GM13977 (cell line): ENCODE measurements around the gene LUZP2.

Source experiments
- DNase-seq: peaks from one replicate; pipeline ENCODE4 v3.0.0; 2012; ENCODE audit warnings: low spot score
- in situ Hi-C: fragments of 300-500 bp; cut with MboI; formaldehyde crosslinking; loops from one replicate; pipeline ENCODE4 v1.12.0; 2022; ENCODE audit warnings: low sequenced_read_pairs, low pct_unique_long_range_greater_than_20kb, mixed read lengths, inconsistent platforms; ENCODE audit not compliant: unreplicated experiment
- TF ChIP-seq, protein P1 (sequence below): IDR thresholded peaks from 2 replicates; pipeline ENCODE4 v1.5.1; 2012; ENCODE audit warnings: mild to moderate bottlenecking, control low read depth; ENCODE audit not compliant: insufficient read depth; ENCODE audit errors: extremely low read depth, missing control alignments

Gene LUZP2

DNA sequence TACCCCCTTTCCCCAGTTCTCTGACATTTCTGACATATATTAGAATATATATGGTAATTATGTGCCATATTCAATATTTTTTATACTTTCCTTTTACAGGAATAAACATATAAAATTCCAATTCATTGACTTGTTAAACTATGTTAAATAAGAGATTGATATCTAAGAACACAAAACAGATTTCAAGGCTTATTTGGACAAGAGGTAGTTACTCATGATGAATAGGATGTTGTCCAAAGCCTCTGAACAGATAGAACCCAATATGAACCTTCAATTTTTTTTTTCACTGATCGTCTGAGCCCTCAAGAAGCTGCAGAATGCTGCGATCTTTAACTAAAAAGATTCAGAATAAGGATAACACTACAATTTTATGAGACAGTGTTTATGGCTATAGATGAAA is 340.3 kb downstream of the LUZP2 start:
- in situ Hi-C loops = no loop called here
- TF ChIP-seq, protein P1, sequence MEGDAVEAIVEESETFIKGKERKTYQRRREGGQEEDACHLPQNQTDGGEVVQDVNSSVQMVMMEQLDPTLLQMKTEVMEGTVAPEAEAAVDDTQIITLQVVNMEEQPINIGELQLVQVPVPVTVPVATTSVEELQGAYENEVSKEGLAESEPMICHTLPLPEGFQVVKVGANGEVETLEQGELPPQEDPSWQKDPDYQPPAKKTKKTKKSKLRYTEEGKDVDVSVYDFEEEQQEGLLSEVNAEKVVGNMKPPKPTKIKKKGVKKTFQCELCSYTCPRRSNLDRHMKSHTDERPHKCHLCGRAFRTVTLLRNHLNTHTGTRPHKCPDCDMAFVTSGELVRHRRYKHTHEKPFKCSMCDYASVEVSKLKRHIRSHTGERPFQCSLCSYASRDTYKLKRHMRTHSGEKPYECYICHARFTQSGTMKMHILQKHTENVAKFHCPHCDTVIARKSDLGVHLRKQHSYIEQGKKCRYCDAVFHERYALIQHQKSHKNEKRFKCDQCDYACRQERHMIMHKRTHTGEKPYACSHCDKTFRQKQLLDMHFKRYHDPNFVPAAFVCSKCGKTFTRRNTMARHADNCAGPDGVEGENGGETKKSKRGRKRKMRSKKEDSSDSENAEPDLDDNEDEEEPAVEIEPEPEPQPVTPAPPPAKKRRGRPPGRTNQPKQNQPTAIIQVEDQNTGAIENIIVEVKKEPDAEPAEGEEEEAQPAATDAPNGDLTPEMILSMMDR = no peak
- no peak for DNase-seq

DNA sequence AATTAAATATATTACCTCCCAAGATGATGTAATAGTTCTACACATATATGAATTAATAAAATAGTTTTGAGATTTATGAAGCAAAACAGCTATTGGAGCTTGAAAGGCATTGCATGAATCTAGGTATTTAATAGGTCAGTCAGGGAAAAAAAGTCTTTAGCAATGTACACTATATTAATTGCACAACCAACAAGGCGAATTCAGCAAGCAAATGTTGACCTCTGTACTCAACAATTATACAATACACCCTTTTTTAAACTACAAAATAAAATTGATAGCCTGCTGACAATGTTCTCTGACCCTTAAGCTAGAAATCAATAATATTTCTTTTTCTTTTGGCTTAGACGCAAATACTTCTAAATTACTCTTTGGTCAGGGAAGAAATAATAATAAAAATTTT is 345.5 kb downstream of the LUZP2 start:
- no peak for DNase-seq
- TF ChIP-seq, protein P1 = no peak
- in situ Hi-C loops = no loop called here

DNA sequence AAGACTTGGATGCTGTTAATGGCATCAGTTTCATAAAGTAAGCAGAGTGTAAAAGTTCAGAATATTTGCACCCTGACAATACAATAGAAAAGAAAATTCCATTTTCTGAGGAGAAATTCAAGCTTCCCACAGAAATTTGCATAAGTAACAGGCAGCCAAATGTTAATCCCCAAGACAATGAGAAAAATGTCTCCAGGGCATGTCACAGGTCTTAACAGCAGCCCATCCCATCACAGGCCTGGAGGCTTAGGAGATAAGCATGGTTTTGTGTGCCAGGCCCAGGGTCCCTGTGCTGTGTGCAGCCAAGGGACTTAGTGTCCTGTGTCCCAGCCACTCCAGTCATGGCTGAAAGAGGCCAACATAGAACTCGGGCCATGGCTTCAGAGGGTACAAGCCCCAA is 347.6 kb downstream of the LUZP2 start:
- in situ Hi-C loops = no loop called here
- TF ChIP-seq, protein P1 = no peak
- DNase-seq = no peak

DNA sequence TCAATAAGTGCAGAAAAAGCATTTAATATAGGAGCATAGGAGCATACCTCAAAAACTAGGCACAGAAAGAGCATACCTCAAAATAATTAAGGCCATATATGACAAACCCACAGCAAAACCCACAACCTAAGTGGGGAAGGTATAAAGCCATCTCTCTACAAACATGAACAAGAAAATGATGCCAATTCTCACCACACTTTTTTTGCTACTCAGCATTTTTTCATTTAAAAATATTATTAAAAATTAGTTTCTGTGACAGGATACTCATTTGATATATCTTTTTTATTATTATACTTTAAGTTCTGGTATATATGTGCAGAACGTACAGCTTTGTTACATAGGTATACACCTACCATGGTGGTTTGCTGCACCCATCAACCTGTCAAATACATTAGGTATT is 352.0 kb downstream of the LUZP2 start:
- TF ChIP-seq, protein P1 = no peak
- DNase-seq = no peak

DNA sequence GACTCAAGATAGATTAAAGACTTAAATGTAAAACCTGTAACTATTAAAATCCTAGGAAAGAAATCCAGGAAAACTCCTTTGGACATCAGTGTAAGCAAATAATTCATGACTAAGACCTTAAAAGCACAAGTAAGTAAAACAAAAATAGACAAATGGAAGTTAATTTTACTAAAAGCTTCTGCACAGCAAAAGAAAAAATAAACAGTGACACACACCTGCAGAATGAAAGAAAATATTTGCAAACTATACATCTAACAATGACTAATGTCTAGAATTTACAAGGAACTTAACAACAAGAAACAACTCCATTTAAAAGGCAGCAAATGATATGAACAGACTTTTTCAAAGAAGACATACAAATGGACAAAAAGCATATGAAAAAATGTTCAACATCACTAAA is 359.1 kb downstream of the LUZP2 start:
- DNase-seq = no peak
- in situ Hi-C loops = no loop called here
- TF ChIP-seq, protein P1 = no peak

More for the DNA sequence above, 352.0 kb downstream of the LUZP2 start:
- in situ Hi-C loops = no loop called here

DNA sequence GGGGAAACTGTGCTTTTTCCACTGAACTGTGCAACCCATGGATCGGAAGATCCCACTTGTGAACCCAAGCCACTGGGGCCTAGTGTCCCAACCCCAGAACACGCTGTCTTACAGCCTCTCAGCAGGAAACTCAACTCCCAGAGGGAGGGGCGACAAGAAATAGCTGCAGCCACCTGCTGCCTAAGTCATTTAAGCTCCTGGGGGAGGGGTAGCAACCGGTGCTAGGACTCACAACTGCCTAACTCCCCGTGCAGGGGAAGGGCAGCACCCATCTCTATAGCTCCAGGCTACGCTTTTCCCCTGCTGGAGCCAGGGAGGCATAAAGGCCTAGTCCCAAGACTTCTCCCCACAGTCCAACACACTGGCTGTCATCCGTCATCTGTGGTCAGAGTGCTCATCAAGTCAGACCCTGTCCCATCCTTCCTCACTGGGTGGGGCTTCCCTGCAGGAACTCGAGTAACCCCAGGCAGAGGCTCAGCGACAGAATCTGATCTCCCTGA is 363.0 kb downstream of the LUZP2 start:
- in situ Hi-C loops = no loop called here
- no peak for DNase-seq
- TF ChIP-seq, protein P1 = no peak

DNA sequence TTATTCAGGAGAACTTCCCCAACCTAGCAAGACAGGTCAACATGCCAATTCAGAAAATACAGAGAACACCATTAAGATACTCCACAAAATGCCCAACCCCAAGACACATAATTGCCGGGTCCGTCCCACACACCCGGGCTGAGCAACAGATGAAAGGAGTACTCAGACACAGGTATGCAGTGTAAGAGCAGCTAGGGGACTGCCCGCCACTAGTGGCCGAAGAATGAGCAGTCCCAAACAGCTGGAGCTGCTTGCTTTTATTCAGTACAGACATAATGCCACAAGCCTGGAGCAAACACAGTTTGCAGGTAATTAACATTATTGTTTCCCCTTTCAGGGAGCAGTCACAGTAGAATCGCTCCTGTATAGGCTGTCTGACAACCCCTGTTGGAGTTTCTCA is 364.6 kb downstream of the LUZP2 start:
- in situ Hi-C loops = no loop called here
- TF ChIP-seq, protein P1 = no peak
- DNase-seq = no peak
